OCI-LY7 (cell line): ENCODE results near the gene DBNDD1.

Source experiments
- EZH2phosphoT487 ChIP-seq: fragments of 200-600 bp; sonication (generic); IDR thresholded peaks from 2 replicates; pipeline ENCODE4 v1.6.1; 2018; ENCODE audit warnings: low read depth, borderline replicate concordance, mild to moderate bottlenecking, mixed run types, antibody characterized with exemption, low read length, moderate library complexity, mixed read lengths
- TF ChIP-seq, protein P1 (sequence below): fragments of 200-600 bp; sonication (generic); conservative IDR thresholded peaks from 2 replicates; pipeline ENCODE4 v1.5.1; 2014; ENCODE audit warnings: mild to moderate bottlenecking, antibody characterized with exemption, low read length, moderate library complexity, mixed read lengths

DNA sequence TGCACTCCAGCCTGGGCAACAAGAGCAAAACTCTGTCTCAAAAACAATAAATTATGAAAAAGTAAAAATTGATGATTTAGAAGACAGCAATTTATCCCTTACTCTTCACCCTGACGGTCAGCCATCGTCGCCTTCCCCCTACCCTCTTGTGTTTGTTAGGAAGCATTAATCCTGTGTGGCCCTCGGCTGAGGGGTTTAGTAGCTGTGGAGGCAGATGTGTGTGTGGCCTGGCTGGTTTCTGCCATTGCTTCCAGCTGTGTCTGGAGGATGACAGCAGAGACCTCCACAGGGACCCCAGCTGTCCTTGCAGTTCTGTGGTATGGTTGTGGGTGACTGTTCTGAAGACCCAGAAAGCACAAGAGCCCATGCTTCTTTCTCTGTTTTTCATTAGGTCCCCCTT is 25.9 kb downstream of the DBNDD1 start:
- TF ChIP-seq EZH2phosphoT487 = no peak
- TF ChIP-seq, protein P1, sequence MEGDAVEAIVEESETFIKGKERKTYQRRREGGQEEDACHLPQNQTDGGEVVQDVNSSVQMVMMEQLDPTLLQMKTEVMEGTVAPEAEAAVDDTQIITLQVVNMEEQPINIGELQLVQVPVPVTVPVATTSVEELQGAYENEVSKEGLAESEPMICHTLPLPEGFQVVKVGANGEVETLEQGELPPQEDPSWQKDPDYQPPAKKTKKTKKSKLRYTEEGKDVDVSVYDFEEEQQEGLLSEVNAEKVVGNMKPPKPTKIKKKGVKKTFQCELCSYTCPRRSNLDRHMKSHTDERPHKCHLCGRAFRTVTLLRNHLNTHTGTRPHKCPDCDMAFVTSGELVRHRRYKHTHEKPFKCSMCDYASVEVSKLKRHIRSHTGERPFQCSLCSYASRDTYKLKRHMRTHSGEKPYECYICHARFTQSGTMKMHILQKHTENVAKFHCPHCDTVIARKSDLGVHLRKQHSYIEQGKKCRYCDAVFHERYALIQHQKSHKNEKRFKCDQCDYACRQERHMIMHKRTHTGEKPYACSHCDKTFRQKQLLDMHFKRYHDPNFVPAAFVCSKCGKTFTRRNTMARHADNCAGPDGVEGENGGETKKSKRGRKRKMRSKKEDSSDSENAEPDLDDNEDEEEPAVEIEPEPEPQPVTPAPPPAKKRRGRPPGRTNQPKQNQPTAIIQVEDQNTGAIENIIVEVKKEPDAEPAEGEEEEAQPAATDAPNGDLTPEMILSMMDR = no peak
